ENCODE results near the gene EXOC6B. TPM values are rescaled to one million over a fixed set of nuclear protein-coding genes. Genes with fewer than 3 reads are reported as not detected.

The EXOC6B gene
- total and polyA plus RNA-seq, 7 donors = 4.4 to 26.8 (median 14.1) TPM

DNA sequence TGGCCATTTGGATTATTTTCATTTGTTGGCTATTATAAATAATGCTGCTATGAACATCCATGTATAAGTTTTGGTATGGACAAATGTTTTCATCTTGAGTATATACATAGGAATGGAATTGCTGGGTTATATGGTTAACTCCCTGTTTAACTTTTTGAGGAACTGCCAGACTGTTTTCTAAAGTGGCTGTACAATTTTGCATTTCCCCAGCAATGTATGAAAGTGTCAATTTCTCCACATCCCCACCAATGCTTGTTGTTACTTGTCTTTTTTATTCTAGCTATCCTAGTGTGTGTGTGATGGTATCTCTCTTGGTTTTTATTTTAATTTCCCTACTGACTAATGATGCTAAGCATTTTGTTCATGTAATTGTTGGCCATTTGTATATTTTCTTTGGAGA lies 587.5 kb downstream of the EXOC6B start:
- Histone ChIP-seq H3K9me3 (no peaks in the 10 kb centered on the region), H3K27me3 (ENCODE audit: insufficient read depth in 3 of 3, low read length in 2 of 3) (no peaks in the 10 kb centered on the region), H3K27ac (no peak overlapping the region), H3K36me3 (ENCODE audit: insufficient read depth in 1 of 2, low read depth in 1 of 2) (no peaks in the 10 kb centered on the region), H3K4me1 (peaks cover 13% of the 10 kb centered on the region), H3K4me3 (no peak overlapping the region)
- intact Hi-C loops (cut with DNase I) = no loop called here
- DNase-seq = no peak
- no peak for ATAC-seq
- TF ChIP-seq, protein P1, sequence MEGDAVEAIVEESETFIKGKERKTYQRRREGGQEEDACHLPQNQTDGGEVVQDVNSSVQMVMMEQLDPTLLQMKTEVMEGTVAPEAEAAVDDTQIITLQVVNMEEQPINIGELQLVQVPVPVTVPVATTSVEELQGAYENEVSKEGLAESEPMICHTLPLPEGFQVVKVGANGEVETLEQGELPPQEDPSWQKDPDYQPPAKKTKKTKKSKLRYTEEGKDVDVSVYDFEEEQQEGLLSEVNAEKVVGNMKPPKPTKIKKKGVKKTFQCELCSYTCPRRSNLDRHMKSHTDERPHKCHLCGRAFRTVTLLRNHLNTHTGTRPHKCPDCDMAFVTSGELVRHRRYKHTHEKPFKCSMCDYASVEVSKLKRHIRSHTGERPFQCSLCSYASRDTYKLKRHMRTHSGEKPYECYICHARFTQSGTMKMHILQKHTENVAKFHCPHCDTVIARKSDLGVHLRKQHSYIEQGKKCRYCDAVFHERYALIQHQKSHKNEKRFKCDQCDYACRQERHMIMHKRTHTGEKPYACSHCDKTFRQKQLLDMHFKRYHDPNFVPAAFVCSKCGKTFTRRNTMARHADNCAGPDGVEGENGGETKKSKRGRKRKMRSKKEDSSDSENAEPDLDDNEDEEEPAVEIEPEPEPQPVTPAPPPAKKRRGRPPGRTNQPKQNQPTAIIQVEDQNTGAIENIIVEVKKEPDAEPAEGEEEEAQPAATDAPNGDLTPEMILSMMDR (IDR thresholded peaks at IDR 0.05) = no peak

DNA sequence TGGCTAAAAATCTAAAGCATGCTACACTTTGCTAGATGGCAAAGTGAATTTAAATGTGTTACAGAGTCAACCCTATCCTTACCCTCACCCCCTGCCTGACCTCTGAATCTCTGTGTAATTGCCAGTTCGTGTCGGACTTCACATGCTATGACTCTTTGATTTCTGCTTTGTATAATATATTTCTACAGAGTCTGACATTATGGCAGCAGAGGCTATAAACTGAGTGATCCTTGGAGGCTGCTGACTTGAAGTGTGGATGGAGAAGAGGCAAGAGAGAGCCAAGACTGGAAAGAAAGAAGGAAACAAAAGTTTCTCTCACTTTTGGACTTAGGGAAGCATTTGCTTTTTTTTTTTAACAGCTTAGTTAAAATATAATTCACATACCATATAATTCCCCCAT lies 588.3 kb downstream of the EXOC6B start:
- Histone ChIP-seq H3K4me1 (peaks cover 13% of the 10 kb centered on the region), H3K36me3 (ENCODE audit: insufficient read depth in 1 of 2, low read depth in 1 of 2) (no peaks in the 10 kb centered on the region), H3K9me3 (no peaks in the 10 kb centered on the region), H3K4me3 (no peak overlapping the region), H3K27ac (no peak overlapping the region), H3K27me3 (ENCODE audit: insufficient read depth in 3 of 3, low read length in 2 of 3) (no peaks in the 10 kb centered on the region)
- intact Hi-C loops (cut with DNase I) = no loop called here
- DNase-seq = no peak
- TF ChIP-seq, protein P1 (IDR thresholded peaks at IDR 0.05) = no peak
- WGBS, 3 donors = 40 to 59% (median 44%) methylated on average over 2 of the region's 2 CpGs
- ATAC-seq = no peak

DNA sequence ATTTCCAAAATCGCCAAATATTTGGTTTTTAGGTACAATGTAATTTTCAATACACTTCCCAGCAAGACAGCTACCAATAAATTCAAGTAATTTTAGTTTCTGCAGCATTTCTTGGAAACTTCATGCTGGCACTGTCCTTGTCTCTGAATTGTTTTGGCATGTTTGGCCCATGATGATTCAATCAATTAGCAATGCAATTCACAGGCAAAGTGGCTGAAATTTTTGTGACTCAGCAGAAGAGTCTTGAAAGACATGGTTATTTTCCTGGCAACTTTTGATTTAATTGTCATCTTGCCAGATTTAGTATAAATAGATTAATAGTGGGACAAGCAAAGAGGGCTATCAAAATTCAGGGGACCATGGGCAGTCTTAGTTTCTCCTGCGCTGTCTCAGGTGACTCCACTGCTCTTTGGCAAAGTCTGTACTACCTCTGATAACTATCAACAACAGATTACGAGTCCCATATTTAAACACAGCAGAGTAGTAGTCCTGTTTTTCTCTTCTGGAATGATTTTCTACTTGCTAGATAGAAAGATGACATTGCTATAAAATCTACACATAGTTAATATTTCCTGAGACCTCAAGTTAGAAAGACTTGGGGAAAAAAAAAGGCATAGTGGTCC lies 589.3 kb downstream of the EXOC6B start:
- 52 to 64% (median 52%) methylated on average over 3 of the region's 3 CpGs for WGBS, 3 donors
- H3K9me3 ChIP-seq = no peaks in the 10 kb centered on the region
- intact Hi-C loops (cut with DNase I) = no loop called here
- no peak overlapping the region for H3K27ac ChIP-seq
- ATAC-seq (no peak), DNase-seq (no peak)
- H3K27me3 ChIP-seq (ENCODE audit: insufficient read depth in 3 of 3, low read length in 2 of 3) = no peaks in the 10 kb centered on the region
- no peaks in the 10 kb centered on the region for H3K36me3 ChIP-seq (ENCODE audit: insufficient read depth in 1 of 2, low read depth in 1 of 2)
- TF ChIP-seq, protein P1 (IDR thresholded peaks at IDR 0.05) = no peak
- peaks cover 13% of the 10 kb centered on the region for H3K4me1 ChIP-seq
- no peak overlapping the region for H3K4me3 ChIP-seq

DNA sequence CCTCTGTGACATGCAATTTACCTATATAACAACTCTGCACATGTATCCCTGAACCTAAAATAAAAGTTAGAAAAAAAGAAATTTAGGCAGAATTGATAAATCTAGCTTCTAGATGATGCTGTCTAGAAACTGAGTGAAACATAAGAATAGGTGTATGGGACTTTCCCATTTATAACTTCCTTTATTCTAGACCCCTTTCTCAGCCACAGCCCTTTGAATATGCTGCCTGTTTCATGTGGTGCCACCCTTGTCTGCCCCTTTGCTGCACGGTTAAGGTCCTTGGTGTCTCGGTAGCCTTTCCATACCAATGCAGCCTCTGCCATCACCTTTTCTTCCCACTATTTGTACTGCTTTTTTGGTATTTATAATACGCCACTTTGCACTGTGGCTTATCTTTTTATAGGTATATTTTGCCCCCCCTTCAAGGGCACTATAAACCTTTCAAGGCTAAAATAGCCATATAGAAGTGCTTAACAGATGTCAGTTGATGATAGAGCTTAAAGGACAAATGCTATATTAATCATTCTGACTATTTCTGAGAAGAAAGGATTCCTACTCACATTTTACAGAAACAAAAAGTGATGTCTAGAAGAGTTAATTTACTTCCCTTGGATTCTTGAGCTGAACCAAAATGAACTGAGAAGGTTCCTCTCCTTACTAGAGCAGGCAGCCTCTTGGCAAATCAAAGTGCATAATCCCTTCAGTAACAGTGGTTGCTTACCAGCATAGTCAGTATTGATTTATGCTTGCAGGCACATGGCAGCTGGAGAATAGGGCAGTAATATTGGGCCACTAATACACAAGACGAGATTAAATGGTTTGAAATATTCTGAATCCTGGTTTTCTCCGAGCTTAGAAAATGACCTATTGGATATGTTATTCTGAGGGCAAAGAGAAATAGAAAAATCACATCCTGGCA lies 590.1 kb downstream of the EXOC6B start:
- intact Hi-C loops (cut with DNase I) = no loop called here
- Histone ChIP-seq H3K4me3 (no peak overlapping the region), H3K9me3 (no peaks in the 10 kb centered on the region)

More for the DNA sequence above, 590.1 kb downstream of the EXOC6B start:
- peaks cover 13% of the 10 kb centered on the region for H3K4me1 ChIP-seq
- H3K27me3 ChIP-seq (ENCODE audit: insufficient read depth in 3 of 3, low read length in 2 of 3) = no peaks in the 10 kb centered on the region
- TF ChIP-seq, protein P1 (IDR thresholded peaks at IDR 0.05) = no peak
- no peaks in the 10 kb centered on the region for H3K36me3 ChIP-seq (ENCODE audit: insufficient read depth in 1 of 2, low read depth in 1 of 2)
- H3K27ac ChIP-seq = no peak overlapping the region
- no peak for DNase-seq
- ATAC-seq = no peak
- 80 to 90% (median 85%) methylated on average over 5 of the region's 5 CpGs for WGBS, 3 donors
